Measurements from ENCODE around the gene MTERF2. TPM values are rescaled to one million over a fixed set of nuclear protein-coding genes. Genes with fewer than 3 reads are reported as not detected.

Gene MTERF2
- total RNA-seq, 1 experiment from 2014 or later = 7.0 TPM

DNA sequence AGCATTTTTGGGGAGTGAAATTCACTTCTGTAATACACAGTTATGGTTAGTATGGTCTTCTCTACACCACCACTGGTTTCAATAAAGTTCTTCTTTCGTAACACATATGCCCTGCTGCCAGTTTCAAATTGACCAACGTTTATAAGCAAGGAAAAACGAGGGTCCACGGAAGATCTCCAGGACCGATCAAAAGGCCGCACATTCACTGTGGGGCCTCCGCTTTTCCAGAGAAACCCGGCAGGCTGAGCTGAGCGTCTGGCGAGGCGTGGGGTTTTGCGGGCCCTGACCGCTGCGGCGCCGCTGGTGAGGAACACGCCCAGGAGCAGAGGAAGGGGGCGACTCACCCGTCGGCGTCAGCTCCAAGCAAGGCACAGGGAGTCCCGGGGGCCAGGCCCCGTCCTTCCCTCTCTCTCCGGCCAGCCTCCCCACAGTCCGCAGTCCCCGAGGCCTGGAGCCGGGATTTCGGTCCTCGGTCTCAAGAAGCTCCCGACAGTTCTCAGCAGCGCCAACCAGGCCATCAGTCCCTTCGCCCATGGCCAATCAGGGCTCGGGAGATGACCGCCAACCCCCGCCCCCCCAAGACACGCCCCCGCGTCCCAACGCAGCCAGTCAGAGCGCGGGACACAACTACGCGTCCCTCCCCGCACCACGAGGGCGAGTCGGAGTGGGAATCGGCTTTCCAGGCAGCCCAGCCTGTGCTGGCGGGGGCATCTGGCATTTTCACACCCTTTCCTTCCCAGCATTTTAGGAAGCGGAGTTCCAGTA, at the start of gene MTERF2 (continued):
- TF ChIP-seq, protein P1, sequence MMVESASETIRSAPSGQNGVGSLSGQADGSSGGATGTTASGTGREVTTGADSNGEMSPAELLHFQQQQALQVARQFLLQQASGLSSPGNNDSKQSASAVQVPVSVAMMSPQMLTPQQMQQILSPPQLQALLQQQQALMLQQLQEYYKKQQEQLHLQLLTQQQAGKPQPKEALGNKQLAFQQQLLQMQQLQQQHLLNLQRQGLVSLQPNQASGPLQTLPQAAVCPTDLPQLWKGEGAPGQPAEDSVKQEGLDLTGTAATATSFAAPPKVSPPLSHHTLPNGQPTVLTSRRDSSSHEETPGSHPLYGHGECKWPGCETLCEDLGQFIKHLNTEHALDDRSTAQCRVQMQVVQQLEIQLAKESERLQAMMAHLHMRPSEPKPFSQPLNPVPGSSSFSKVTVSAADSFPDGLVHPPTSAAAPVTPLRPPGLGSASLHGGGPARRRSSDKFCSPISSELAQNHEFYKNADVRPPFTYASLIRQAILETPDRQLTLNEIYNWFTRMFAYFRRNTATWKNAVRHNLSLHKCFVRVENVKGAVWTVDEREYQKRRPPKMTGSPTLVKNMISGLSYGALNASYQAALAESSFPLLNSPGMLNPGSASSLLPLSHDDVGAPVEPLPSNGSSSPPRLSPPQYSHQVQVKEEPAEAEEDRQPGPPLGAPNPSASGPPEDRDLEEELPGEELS (CRISPR knock-in tag; IDR thresholded peaks at IDR 0.05) = peak; percentile 67
- peak; percentile 55 for TF ChIP-seq NFYB (CRISPR knock-in tag; conservative IDR thresholded peaks at IDR 0.05; ENCODE audit: low read depth)
- no peak for TF ChIP-seq GRHL2 (CRISPR knock-in tag; IDR thresholded peaks at IDR 0.05; ENCODE audit: insufficient replicate concordance, severe bottlenecking)
- no peak for TF ChIP-seq PRRX2 (CRISPR knock-in tag; IDR thresholded peaks at IDR 0.05)
- TF ChIP-seq, protein P2, sequence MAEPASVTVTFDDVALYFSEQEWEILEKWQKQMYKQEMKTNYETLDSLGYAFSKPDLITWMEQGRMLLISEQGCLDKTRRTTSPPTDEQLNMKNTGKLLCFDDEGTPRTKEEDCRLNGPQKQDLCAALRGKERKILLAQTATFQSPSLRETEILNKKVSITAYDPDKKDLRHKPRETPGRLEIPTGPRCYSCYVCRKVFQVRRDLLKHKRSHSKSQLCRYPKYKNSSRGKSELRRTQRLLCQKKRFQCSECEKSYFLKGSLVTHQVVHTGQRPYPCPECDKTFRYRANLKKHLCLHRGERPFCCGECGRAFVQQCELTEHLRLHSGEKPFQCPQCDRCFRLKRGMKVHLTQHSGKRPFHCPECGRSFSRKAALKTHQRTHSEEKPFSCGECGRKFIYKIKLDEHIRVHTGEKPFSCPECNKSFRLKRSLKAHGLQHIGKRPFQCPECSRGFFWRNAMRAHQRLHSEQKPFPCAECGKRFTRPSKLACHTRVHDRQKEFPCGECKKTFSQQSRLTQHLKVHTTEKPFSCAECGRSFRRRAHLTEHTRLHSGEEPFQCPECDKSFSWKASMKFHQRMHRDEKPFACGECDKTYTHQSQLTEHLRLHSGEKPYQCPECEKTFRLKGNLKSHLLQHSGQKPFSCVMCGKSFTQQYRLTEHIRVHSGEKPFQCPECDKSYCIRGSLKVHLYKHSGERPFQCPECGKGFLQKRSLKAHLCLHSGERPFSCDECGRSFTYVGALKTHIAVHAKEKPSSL (CRISPR knock-in tag; conservative IDR thresholded peaks at IDR 0.05) = no peak
- TF ChIP-seq NFATC4 (CRISPR knock-in tag; IDR thresholded peaks at IDR 0.05) = no peak
- no peak for TF ChIP-seq EMX1 (CRISPR knock-in tag; IDR thresholded peaks at IDR 0.05)
- peak; percentile 81 for TF ChIP-seq SP1 (CRISPR knock-in tag; conservative IDR thresholded peaks at IDR 0.05)
- TF ChIP-seq, protein P3, sequence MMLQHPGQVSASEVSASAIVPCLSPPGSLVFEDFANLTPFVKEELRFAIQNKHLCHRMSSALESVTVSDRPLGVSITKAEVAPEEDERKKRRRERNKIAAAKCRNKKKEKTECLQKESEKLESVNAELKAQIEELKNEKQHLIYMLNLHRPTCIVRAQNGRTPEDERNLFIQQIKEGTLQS (CRISPR knock-in tag; conservative IDR thresholded peaks at IDR 0.05) = no peak
- TF ChIP-seq GTF2I (CRISPR knock-in tag; conservative IDR thresholded peaks at IDR 0.05) = no peak
- no peak for TF ChIP-seq ZNF396 (CRISPR knock-in tag; IDR thresholded peaks at IDR 0.05; ENCODE audit: borderline replicate concordance)
- TF ChIP-seq ELF4 (CRISPR knock-in tag; IDR thresholded peaks at IDR 0.05; ENCODE audit: low read depth) = no peak
- no peak for TF ChIP-seq ZBTB21 (CRISPR knock-in tag; IDR thresholded peaks at IDR 0.05; ENCODE audit: borderline replicate concordance)
- TF ChIP-seq, protein P4, sequence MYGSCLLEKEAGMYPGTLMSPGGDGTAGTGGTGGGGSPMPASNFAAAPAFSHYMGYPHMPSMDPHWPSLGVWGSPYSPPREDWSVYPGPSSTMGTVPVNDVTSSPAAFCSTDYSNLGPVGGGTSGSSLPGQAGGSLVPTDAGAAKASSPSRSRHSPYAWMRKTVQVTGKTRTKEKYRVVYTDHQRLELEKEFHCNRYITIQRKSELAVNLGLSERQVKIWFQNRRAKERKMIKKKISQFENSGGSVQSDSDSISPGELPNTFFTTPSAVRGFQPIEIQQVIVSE (CRISPR knock-in tag; IDR thresholded peaks at IDR 0.05; ENCODE audit: borderline replicate concordance) = no peak
- TF ChIP-seq CBFB (CRISPR knock-in tag; IDR thresholded peaks at IDR 0.05; ENCODE audit: low read depth) = no peak
- TF ChIP-seq TEAD1 (CRISPR knock-in tag; IDR thresholded peaks at IDR 0.05) = peak; percentile 43; the same call in 1 of the 2 replicates
- TF ChIP-seq TP53 (CRISPR knock-in tag; IDR thresholded peaks at IDR 0.05) = no peak
- no peak for TF ChIP-seq FOXJ3 (CRISPR knock-in tag; IDR thresholded peaks at IDR 0.05; ENCODE audit: borderline replicate concordance)
- TF ChIP-seq FOXK1 (CRISPR knock-in tag; IDR thresholded peaks at IDR 0.05) = peak; percentile 63; the same call in 1 of the 2 replicates
- TF ChIP-seq, protein P5, sequence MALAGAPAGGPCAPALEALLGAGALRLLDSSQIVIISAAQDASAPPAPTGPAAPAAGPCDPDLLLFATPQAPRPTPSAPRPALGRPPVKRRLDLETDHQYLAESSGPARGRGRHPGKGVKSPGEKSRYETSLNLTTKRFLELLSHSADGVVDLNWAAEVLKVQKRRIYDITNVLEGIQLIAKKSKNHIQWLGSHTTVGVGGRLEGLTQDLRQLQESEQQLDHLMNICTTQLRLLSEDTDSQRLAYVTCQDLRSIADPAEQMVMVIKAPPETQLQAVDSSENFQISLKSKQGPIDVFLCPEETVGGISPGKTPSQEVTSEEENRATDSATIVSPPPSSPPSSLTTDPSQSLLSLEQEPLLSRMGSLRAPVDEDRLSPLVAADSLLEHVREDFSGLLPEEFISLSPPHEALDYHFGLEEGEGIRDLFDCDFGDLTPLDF (CRISPR knock-in tag; IDR thresholded peaks at IDR 0.05) = peak; percentile 51; the same call in 1 of the 2 replicates
- 0 out of 2 replicates have a peak, but pooled peaks have one; percentile 60 for TF ChIP-seq CREB1 (CRISPR knock-in tag; IDR thresholded peaks at IDR 0.05)
- TF ChIP-seq, protein P6, sequence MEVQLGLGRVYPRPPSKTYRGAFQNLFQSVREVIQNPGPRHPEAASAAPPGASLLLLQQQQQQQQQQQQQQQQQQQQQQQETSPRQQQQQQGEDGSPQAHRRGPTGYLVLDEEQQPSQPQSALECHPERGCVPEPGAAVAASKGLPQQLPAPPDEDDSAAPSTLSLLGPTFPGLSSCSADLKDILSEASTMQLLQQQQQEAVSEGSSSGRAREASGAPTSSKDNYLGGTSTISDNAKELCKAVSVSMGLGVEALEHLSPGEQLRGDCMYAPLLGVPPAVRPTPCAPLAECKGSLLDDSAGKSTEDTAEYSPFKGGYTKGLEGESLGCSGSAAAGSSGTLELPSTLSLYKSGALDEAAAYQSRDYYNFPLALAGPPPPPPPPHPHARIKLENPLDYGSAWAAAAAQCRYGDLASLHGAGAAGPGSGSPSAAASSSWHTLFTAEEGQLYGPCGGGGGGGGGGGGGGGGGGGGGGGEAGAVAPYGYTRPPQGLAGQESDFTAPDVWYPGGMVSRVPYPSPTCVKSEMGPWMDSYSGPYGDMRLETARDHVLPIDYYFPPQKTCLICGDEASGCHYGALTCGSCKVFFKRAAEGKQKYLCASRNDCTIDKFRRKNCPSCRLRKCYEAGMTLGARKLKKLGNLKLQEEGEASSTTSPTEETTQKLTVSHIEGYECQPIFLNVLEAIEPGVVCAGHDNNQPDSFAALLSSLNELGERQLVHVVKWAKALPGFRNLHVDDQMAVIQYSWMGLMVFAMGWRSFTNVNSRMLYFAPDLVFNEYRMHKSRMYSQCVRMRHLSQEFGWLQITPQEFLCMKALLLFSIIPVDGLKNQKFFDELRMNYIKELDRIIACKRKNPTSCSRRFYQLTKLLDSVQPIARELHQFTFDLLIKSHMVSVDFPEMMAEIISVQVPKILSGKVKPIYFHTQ (CRISPR knock-in tag; IDR thresholded peaks at IDR 0.05) = no peak
- TF ChIP-seq, protein P7, sequence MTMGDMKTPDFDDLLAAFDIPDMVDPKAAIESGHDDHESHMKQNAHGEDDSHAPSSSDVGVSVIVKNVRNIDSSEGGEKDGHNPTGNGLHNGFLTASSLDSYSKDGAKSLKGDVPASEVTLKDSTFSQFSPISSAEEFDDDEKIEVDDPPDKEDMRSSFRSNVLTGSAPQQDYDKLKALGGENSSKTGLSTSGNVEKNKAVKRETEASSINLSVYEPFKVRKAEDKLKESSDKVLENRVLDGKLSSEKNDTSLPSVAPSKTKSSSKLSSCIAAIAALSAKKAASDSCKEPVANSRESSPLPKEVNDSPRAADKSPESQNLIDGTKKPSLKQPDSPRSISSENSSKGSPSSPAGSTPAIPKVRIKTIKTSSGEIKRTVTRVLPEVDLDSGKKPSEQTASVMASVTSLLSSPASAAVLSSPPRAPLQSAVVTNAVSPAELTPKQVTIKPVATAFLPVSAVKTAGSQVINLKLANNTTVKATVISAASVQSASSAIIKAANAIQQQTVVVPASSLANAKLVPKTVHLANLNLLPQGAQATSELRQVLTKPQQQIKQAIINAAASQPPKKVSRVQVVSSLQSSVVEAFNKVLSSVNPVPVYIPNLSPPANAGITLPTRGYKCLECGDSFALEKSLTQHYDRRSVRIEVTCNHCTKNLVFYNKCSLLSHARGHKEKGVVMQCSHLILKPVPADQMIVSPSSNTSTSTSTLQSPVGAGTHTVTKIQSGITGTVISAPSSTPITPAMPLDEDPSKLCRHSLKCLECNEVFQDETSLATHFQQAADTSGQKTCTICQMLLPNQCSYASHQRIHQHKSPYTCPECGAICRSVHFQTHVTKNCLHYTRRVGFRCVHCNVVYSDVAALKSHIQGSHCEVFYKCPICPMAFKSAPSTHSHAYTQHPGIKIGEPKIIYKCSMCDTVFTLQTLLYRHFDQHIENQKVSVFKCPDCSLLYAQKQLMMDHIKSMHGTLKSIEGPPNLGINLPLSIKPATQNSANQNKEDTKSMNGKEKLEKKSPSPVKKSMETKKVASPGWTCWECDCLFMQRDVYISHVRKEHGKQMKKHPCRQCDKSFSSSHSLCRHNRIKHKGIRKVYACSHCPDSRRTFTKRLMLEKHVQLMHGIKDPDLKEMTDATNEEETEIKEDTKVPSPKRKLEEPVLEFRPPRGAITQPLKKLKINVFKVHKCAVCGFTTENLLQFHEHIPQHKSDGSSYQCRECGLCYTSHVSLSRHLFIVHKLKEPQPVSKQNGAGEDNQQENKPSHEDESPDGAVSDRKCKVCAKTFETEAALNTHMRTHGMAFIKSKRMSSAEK (CRISPR knock-in tag; IDR thresholded peaks at IDR 0.05; ENCODE audit: borderline replicate concordance) = no peak
- TF ChIP-seq, protein P8, sequence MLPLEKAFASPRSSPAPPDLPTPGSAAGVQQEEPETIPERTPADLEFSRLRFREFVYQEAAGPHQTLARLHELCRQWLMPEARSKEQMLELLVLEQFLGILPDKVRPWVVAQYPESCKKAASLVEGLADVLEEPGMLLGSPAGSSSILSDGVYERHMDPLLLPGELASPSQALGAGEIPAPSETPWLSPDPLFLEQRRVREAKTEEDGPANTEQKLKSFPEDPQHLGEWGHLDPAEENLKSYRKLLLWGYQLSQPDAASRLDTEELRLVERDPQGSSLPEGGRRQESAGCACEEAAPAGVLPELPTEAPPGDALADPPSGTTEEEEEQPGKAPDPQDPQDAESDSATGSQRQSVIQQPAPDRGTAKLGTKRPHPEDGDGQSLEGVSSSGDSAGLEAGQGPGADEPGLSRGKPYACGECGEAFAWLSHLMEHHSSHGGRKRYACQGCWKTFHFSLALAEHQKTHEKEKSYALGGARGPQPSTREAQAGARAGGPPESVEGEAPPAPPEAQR (CRISPR knock-in tag; IDR thresholded peaks at IDR 0.05) = no peak
